GM12878 (cell line): Measurements from ENCODE around the gene NRP2. TPM values are rescaled to one million over a fixed set of nuclear protein-coding genes. Genes with fewer than 3 reads are reported as not detected.
A peak's percentile ranks its signal among the peaks of the same experiment; 100 is the strongest.

Experiments
- ATAC-seq: fragments of 200-7000 bp; cut with Tn5 transposase; 3 replicates; pipeline ENCODE4 v1.9.1; 2020; ENCODE audit warnings: mild to moderate bottlenecking, moderate library complexity
- BruUV-seq: library from RNA; stranded (reverse); fragments of 400-500 nt; replicated peaks from 2 replicates; lab custom pipeline; 2021; lab: Mats Ljungman, UMichigan
- CTCF ChIA-PET: fragments of 300-600 bp; sonication (Branson Sonifier 250); formaldehyde crosslinking; extraction: SDS; loops from one replicate; lab custom pipeline; 2021; ENCODE audit warnings: inconsistent platforms; lab: Yijun Ruan, JAX
- POLR2A ChIA-PET: fragments of 350-600 bp; formaldehyde crosslinking; extraction: SDS; loops from one replicate; lab custom pipeline; 2021; ENCODE audit warnings: inconsistent platforms; lab: Charles Lee
- RAD21 ChIA-PET: fragments of 300-600 bp; sonication (Branson Sonifier 250); formaldehyde crosslinking; loops from one replicate; lab custom pipeline; 2023; ENCODE audit warnings: antibody characterized with exemption; ENCODE audit not compliant: unreplicated experiment; lab: Charles Lee
- SMC1A ChIA-PET: fragments of 300-600 bp; sonication (Branson Sonifier 250); formaldehyde crosslinking; loops from one replicate; lab custom pipeline; 2023; ENCODE audit not compliant: unreplicated experiment, uncharacterized antibody; lab: Charles Lee
- DNase-seq: peaks from one replicate; pipeline ENCODE4 v3.0.0-alpha.2; 2011; ENCODE audit warnings: low read depth, low spot score
- FAIRE-seq: peaks from 3 replicates; lab custom pipeline; 2011; peaks lifted over from hg19 to GRCh38; lab: Jason Lieb, UNC
- H2AFZ ChIP-seq: 2 replicates; pipeline ENCODE4 v1.6.0; 2011; ENCODE audit warnings: low read depth, low read length, control low read depth; ENCODE audit not compliant: control insufficient read depth
- H3K27ac ChIP-seq: 2 replicates; pipeline ENCODE4 v1.5.1; 2011; ENCODE audit warnings: control low read depth; ENCODE audit not compliant: control insufficient read depth, insufficient read depth
- H3K27me3 ChIP-seq, 2 experiments: replicated peaks in 1 of 2; 2 replicates each; pipeline versions ENCODE4 v1.6.0 to v1.6.1; 2011; ENCODE audit warnings: low read length in 1 of 2; ENCODE audit not compliant: control insufficient read depth in 2 of 2, insufficient read depth in 2 of 2
- H3K36me3 ChIP-seq, 2 experiments: 2 replicates each; pipeline ENCODE4 v1.5.1; 2011; ENCODE audit warnings: low read length in 1 of 2; ENCODE audit not compliant: control insufficient read depth in 2 of 2, insufficient read depth in 2 of 2
- H3K4me1 ChIP-seq: 2 replicates; pipeline ENCODE4 v1.6.1; 2011; ENCODE audit warnings: mild to moderate bottlenecking, low read length, moderate library complexity, mixed read lengths; ENCODE audit not compliant: control insufficient read depth, insufficient read depth
- H3K4me2 ChIP-seq: 2 replicates; pipeline ENCODE4 v1.6.0; 2011; ENCODE audit warnings: control low read depth; ENCODE audit not compliant: control insufficient read depth, insufficient read depth
- H3K4me3 ChIP-seq: fragments of 200-600 bp; sonication (generic); 2 replicates; pipeline ENCODE4 v1.5.1; 2016
- H3K79me2 ChIP-seq: 2 replicates; pipeline ENCODE4 v1.6.0; 2011; ENCODE audit warnings: low read length; ENCODE audit not compliant: control insufficient read depth, insufficient read depth
- H3K9ac ChIP-seq: 2 replicates; pipeline ENCODE4 v1.8.0; 2011; ENCODE audit warnings: low read length, control low read depth, mixed read lengths; ENCODE audit not compliant: control insufficient read depth, insufficient read depth
- H3K9me3 ChIP-seq: replicated peaks from 3 replicates; pipeline ENCODE4 v1.5.1; 2011; ENCODE audit warnings: mild to moderate bottlenecking, low read length; ENCODE audit not compliant: control insufficient read depth, insufficient read depth
- H4K20me1 ChIP-seq: 2 replicates; pipeline ENCODE4 v1.6.0; 2011; ENCODE audit not compliant: control insufficient read depth, insufficient read depth
- HDAC6 ChIP-seq: fragments of 200-600 bp; sonication (generic); IDR thresholded peaks from one replicate; pipeline ENCODE4 v1.8.0; 2017; ENCODE audit warnings: antibody characterized with exemption; ENCODE audit not compliant: unreplicated experiment
- NFYA ChIP-seq: IDR thresholded peaks from 2 replicates; pipeline ENCODE4 v1.6.1; 2011; ENCODE audit warnings: low read depth, mild to moderate bottlenecking, low read length, improper control_type of control experiment, borderline replicate concordance
- SREBF2 ChIP-seq: IDR thresholded peaks from 2 replicates; pipeline ENCODE4 v1.6.1; 2012; ENCODE audit warnings: mild to moderate bottlenecking, low read length
- SUZ12 ChIP-seq: fragments of 200-600 bp; sonication (generic); IDR thresholded peaks from one replicate; pipeline ENCODE4 v1.6.1; 2018; ENCODE audit warnings: antibody characterized with exemption, mild to moderate bottlenecking; ENCODE audit not compliant: unreplicated experiment
- WGBS: methylation state at CpG from one replicate; pipeline ENCODE4 v1.1.6; 2016; ENCODE audit warnings: low lambda C conversion rate; ENCODE audit not compliant: insufficient replicate concordance, insufficient coverage; ENCODE audit errors: missing lambda C conversion rate; 5-methylcytosine and 5-hydroxymethylcytosine counted together
- in situ Hi-C: fragments of 300-500 bp; cut with MboI; formaldehyde crosslinking; loops from 9 replicates; pipeline ENCODE4 v1.14.3; 2018; ENCODE audit warnings: mixed read lengths
- intact Hi-C: fragments of 100-400 bp; cut with micrococcal nuclease; formaldehyde crosslinking; loops from one replicate; pipeline ENCODE4 v1.14.2; 2022; ENCODE audit not compliant: unreplicated experiment
- polyA plus RNA-seq, 11 experiments: library from polyadenylated mRNA; depleted of rRNA in 4 of 11; unstranded in 6 of 11; stranded (reverse) in 5 of 11; fragments of >200 nt; fragmentation: Nextera tagmentation in 4 of 11; fragmentation: Illumina TruSeq in 1 of 11; extraction: Ambion mirVana in 4 of 11; extraction: Trizol in 1 of 11; gene quantifications; 1 replicate in 1 of 11; 2 replicates in 10 of 11; pipeline versions ENCODE4 v1.2.1 to v1.2.3, GENCODE V29; 2011 to 2016; ENCODE audit warnings: inconsistent platforms in 2 of 11, missing spikeins in 2 of 11, low read depth in 1 of 11
- total RNA-seq, 4 experiments: library from RNA; depleted of rRNA in 3 of 4; stranded (reverse); fragments of >200 nt in 3 of 4; fragmentation: Illumina TruSeq in 1 of 4; extraction: Trizol in 1 of 4; gene quantifications; 2 replicates each; pipeline versions ENCODE4 v1.2.1 to v1.2.3, GENCODE V29; 2013 to 2021
- TF ChIP-seq, protein P1 (sequence below): IDR thresholded peaks from 2 replicates; pipeline ENCODE4 v1.6.1; 2012; ENCODE audit warnings: low read depth, low read length, improper control_type of control experiment
- TF ChIP-seq, protein P2 (sequence below): fragments of 450-650 bp; formaldehyde crosslinking; IDR thresholded peaks from 2 replicates; pipeline ENCODE4 v1.5.0; 2022; ENCODE audit warnings: mild to moderate bottlenecking, missing genetic modification characterization

NRP2 gene
- total and polyA plus RNA-seq, 10 of the 15 experiments (the other 5 are each of a cell fraction or from before 2014, with no cell fraction given), result 0.06 to 1.2 (median 0.46) TPM

DNA sequence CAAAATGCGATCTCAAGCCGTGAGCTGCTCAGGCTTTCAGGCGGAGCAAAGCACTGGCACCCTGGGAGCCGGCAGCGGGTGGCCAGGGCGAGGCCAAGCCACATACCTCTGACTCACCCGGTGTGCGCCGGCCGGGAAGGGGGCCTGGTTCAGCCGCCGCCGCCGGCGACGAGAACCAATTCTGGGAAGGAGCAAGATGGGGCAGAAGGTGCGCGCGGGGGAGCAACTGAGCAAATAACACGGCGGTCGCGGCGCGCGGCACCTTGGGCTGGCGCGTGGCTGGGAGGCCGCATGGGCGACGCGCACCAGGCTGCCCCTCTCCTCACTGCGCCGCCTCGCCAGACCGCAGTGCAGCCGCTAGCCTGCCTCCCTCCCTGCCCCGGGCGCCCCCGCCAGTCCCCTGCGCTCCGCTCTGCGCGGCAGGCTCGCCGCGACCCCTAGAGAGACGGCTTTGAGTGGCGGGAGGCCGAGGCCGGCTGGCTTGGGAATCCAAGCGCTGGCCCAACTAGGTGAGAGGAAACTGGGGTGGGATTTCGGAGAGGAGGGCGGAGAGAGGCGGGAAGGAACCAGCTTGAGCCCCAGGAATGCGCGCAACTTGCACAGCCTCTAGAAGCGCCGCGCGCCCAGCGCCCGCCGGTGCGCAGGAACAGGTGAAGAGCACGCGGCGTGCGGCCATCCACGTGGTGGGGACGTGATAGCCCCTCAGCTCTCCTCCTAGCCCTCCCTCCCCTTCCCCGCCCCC, 3.2 kb downstream of the NRP2 start:
- no peak for DNase-seq
- Histone ChIP-seq H3K27ac (no peak overlapping the region), H3K79me2 (no peaks in the 10 kb centered on the region), H3K9me3 (no peaks in the 10 kb centered on the region), H3K4me3 (no peak overlapping the region), H2AFZ (no peak overlapping the region), H3K9ac (no peak overlapping the region), H3K27me3 (peaks cover 18 to 19% of the 10 kb centered on the region in 2 experiments), H3K36me3 (no peaks in the 10 kb centered on the region), H4K20me1 (no peaks in the 10 kb centered on the region), H3K4me1 (peaks cover 13% of the 10 kb centered on the region), H3K4me2 (peak overlapping the region; percentile 57; the same call in 1 of the 2 replicates)
- ChIA-PET SMC1A (no interaction called here), CTCF (interaction anchor here (1.8 kb wide), 1 partner anchor 10 kb away, joined by 5 read pairs; no protein-coding TSS in a partner anchor), POLR2A (no interaction called here), RAD21 (no interaction called here)
- WGBS, result 16% methylated on average over 52 of the region's 72 CpGs
- no peak for FAIRE-seq
- in situ Hi-C loops, result no loop called here
- ATAC-seq, result no peak
- TF ChIP-seq, protein P1, sequence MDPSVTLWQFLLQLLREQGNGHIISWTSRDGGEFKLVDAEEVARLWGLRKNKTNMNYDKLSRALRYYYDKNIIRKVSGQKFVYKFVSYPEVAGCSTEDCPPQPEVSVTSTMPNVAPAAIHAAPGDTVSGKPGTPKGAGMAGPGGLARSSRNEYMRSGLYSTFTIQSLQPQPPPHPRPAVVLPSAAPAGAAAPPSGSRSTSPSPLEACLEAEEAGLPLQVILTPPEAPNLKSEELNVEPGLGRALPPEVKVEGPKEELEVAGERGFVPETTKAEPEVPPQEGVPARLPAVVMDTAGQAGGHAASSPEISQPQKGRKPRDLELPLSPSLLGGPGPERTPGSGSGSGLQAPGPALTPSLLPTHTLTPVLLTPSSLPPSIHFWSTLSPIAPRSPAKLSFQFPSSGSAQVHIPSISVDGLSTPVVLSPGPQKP, result no peak
- TF ChIP-seq NFYA (no peak), SUZ12 (peak; percentile 65), SREBF2 (no peak), HDAC6 (no peak)
- TF ChIP-seq, protein P2, sequence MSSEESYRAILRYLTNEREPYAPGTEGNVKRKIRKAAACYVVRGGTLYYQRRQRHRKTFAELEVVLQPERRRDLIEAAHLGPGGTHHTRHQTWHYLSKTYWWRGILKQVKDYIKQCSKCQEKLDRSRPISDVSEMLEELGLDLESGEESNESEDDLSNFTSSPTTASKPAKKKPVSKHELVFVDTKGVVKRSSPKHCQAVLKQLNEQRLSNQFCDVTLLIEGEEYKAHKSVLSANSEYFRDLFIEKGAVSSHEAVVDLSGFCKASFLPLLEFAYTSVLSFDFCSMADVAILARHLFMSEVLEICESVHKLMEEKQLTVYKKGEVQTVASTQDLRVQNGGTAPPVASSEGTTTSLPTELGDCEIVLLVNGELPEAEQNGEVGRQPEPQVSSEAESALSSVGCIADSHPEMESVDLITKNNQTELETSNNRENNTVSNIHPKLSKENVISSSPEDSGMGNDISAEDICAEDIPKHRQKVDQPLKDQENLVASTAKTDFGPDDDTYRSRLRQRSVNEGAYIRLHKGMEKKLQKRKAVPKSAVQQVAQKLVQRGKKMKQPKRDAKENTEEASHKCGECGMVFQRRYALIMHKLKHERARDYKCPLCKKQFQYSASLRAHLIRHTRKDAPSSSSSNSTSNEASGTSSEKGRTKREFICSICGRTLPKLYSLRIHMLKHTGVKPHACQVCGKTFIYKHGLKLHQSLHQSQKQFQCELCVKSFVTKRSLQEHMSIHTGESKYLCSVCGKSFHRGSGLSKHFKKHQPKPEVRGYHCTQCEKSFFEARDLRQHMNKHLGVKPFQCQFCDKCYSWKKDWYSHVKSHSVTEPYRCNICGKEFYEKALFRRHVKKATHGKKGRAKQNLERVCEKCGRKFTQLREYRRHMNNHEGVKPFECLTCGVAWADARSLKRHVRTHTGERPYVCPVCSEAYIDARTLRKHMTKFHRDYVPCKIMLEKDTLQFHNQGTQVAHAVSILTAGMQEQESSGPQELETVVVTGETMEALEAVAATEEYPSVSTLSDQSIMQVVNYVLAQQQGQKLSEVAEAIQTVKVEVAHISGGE, result no peak
- intact Hi-C loops, result no loop called here
- no TSS peak for BruUV-seq
